ENCODE data around the gene CACNA1G.

- TF ChIP-seq CTCF (IDR thresholded peaks at IDR 0.05; ENCODE audit: low read depth, low read length, poor library complexity, severe bottlenecking) (no peak), EZH2phosphoT487 (IDR thresholded peaks at IDR 0.05; ENCODE audit: borderline replicate concordance, low read length) (no peak)
Observed at GRCh38 chr17:50609380-50610074, 49.0 kb downstream of the CACNA1G start.
